Mesodermal cell (in vitro differentiated cells): Measurements from ENCODE around the gene WIPI1.

Experiments
- H3K27ac ChIP-seq: 2 replicates; pipeline ENCODE4 v1.7.0; 2013; ENCODE audit warnings: mild to moderate bottlenecking, low read depth, low read length, moderate library complexity; ENCODE audit not compliant: severe bottlenecking
- H3K36me3 ChIP-seq: 2 replicates; pipeline ENCODE4 v1.7.1; 2013; ENCODE audit warnings: mild to moderate bottlenecking, low read length, moderate library complexity; ENCODE audit not compliant: control insufficient read depth, insufficient read depth
- H3K4me1 ChIP-seq: one replicate; pipeline ENCODE4 v1.7.1; 2013; ENCODE audit warnings: mild to moderate bottlenecking, low read length; ENCODE audit not compliant: insufficient read depth, control insufficient read depth, poor library complexity, severe bottlenecking
- H3K4me3 ChIP-seq: 2 replicates; pipeline ENCODE4 v1.7.0; 2013; ENCODE audit warnings: low read length, control low read depth, mild to moderate bottlenecking; ENCODE audit not compliant: insufficient read depth, poor library complexity, severe bottlenecking; ENCODE audit errors: extremely low read depth
- H3K9me3 ChIP-seq: 2 replicates; pipeline ENCODE4 v1.7.1; 2013; ENCODE audit warnings: mild to moderate bottlenecking, low read length, moderate library complexity; ENCODE audit not compliant: control insufficient read depth
- WGBS, 2 experiments: methylation state at CpG; one replicate each; pipeline ENCODE4 v1.1.5; 2013; ENCODE audit warnings: missing lambda C conversion rate in 2 of 2; ENCODE audit not compliant: insufficient coverage in 2 of 2; 5-methylcytosine and 5-hydroxymethylcytosine counted together

The WIPI1 gene

GRCh38 chr17:68450801-68451200 is 6.5 kb downstream of the WIPI1 start:
- Histone ChIP-seq H3K4me1 (peaks cover 4% of the 10 kb centered on the region), H3K9me3 (no peaks in the 10 kb centered on the region), H3K36me3 (peaks cover 78% of the 10 kb centered on the region), H3K27ac (no peak overlapping the region), H3K4me3 (no peak overlapping the region)
- WGBS, 2 experiments = 96 to 98% methylated on average over 10 to 14 of the region's 14 CpGs

- H3K27ac ChIP-seq = no peak overlapping the region
- H3K9me3 ChIP-seq = no peaks in the 10 kb centered on the region
- H3K4me3 ChIP-seq = no peak overlapping the region
- 91 to 95% methylated on average over 7 to 8 of the region's 8 CpGs for WGBS, 2 experiments
- peaks cover 79% of the 10 kb centered on the region for H3K36me3 ChIP-seq
- peaks cover under 1% of the 10 kb centered on the region for H3K4me1 ChIP-seq
Observed at GRCh38 chr17:68450391-68450790, 6.9 kb downstream of the WIPI1 start.

GRCh38 chr17:68449021-68449739 is 8.1 kb downstream of the WIPI1 start:
- H3K4me3 ChIP-seq = no peak overlapping the region
- no peak overlapping the region for H3K27ac ChIP-seq
- H3K4me1 ChIP-seq = no peaks in the 10 kb centered on the region
- no peaks in the 10 kb centered on the region for H3K9me3 ChIP-seq
- 97 to 100% methylated on average over 4 of the region's 13 CpGs for WGBS, 2 experiments
- H3K36me3 ChIP-seq = peaks cover 86% of the 10 kb centered on the region

GRCh38 chr17:68446626-68447041 is 10.7 kb downstream of the WIPI1 start:
- H3K4me3 ChIP-seq = no peak overlapping the region
- no peaks in the 10 kb centered on the region for H3K9me3 ChIP-seq
- no peak overlapping the region for H3K27ac ChIP-seq
- H3K36me3 ChIP-seq = peaks cover 91% of the 10 kb centered on the region
- H3K4me1 ChIP-seq = peaks cover 4% of the 10 kb centered on the region
- 91 to 93% methylated on average over 9 of the region's 9 CpGs for WGBS, 2 experiments

GRCh38 chr17:68445671-68446070 is 11.6 kb downstream of the WIPI1 start:
- WGBS, 2 experiments = 95 to 98% methylated on average over 6 to 8 of the region's 8 CpGs
- Histone ChIP-seq H3K36me3 (peaks cover 81% of the 10 kb centered on the region), H3K27ac (no peak overlapping the region), H3K4me3 (no peak overlapping the region), H3K4me1 (peaks cover 13% of the 10 kb centered on the region), H3K9me3 (no peaks in the 10 kb centered on the region)

- H3K4me3 ChIP-seq = no peak overlapping the region
- H3K27ac ChIP-seq = no peak overlapping the region
- 87 to 92% methylated on average over 3 to 7 of the region's 11 CpGs for WGBS, 2 experiments
- H3K9me3 ChIP-seq = no peaks in the 10 kb centered on the region
- peaks cover 25% of the 10 kb centered on the region for H3K4me1 ChIP-seq
- H3K36me3 ChIP-seq = peaks cover 80% of the 10 kb centered on the region
Observed at GRCh38 chr17:68443972-68444464, 13.3 kb downstream of the WIPI1 start.

GRCh38 chr17:68441070-68441770 is 16.1 kb downstream of the WIPI1 start:
- Histone ChIP-seq H3K4me1 (peaks cover 36% of the 10 kb centered on the region), H3K9me3 (no peaks in the 10 kb centered on the region), H3K4me3 (no peak overlapping the region), H3K36me3 (peaks cover 56% of the 10 kb centered on the region), H3K27ac (peak overlapping the region; percentile 85)
- WGBS, 2 experiments = 83 to 88% methylated on average over 8 to 11 of the region's 14 CpGs

- no peaks in the 10 kb centered on the region for H3K9me3 ChIP-seq
- WGBS, 2 experiments = 94 to 100% methylated on average over 2 of the region's 2 CpGs
- H3K4me3 ChIP-seq = no peak overlapping the region
- peaks cover 60% of the 10 kb centered on the region for H3K36me3 ChIP-seq
- H3K4me1 ChIP-seq = peaks cover 39% of the 10 kb centered on the region
- peak overlapping the region; percentile 85 for H3K27ac ChIP-seq
Observed at GRCh38 chr17:68440526-68440925, 16.8 kb downstream of the WIPI1 start.

GRCh38 chr17:68439656-68440290 is 17.5 kb downstream of the WIPI1 start:
- Histone ChIP-seq H3K36me3 (peaks cover 60% of the 10 kb centered on the region), H3K4me3 (no peak overlapping the region), H3K4me1 (peaks cover 39% of the 10 kb centered on the region), H3K9me3 (no peaks in the 10 kb centered on the region), H3K27ac (no peak overlapping the region)
- WGBS, 2 experiments = 88 to 100% methylated on average over 3 to 5 of the region's 8 CpGs

- no peaks in the 10 kb centered on the region for H3K9me3 ChIP-seq
- H3K4me3 ChIP-seq = no peak overlapping the region
- peaks cover 39% of the 10 kb centered on the region for H3K4me1 ChIP-seq
- peak overlapping the region; percentile 87 for H3K27ac ChIP-seq
- 70 to 71% methylated on average over 13 of the region's 14 CpGs for WGBS, 2 experiments
- H3K36me3 ChIP-seq = peaks cover 60% of the 10 kb centered on the region
Observed at GRCh38 chr17:68437979-68438822, 19.1 kb downstream of the WIPI1 start.
